HepG2 (cell line): ENCODE results near the gene PIEZO2. TPM values are rescaled to one million over a fixed set of nuclear protein-coding genes. Genes with fewer than 3 reads are reported as not detected.

Experiments used
- BCL6 ChIP-seq: IDR thresholded peaks from 2 replicates; pipeline ENCODE4 v1.6.1; 2016; ENCODE audit warnings: missing genetic modification reagents, missing compliant biosample characterization
- BRD4 ChIP-seq: sonication (generic); formaldehyde crosslinking; IDR thresholded peaks from 2 replicates; pipeline ENCODE4 v1.4.0; 2020; ENCODE audit warnings: missing genetic modification reagents
- CERS6 ChIP-seq: sonication (generic); formaldehyde crosslinking; IDR thresholded peaks from 2 replicates; pipeline ENCODE4 v1.5.0; 2020; ENCODE audit warnings: missing genetic modification reagents
- FOXK2 ChIP-seq: fragments of 450-650 bp; IDR thresholded peaks from 2 replicates; pipeline ENCODE4 v1.6.1; 2016
- GABPA ChIP-seq, 2 experiments: IDR thresholded peaks; 2 replicates each; pipeline ENCODE4 v1.6.1; 2011 to 2016; ENCODE audit warnings: low read depth in 2 of 2, low read length in 1 of 2, missing biosample characterization in 1 of 2, missing genetic modification characterization in 1 of 2
- HNF4A ChIP-seq: sonication (generic); formaldehyde crosslinking; IDR thresholded peaks from 2 replicates; pipeline ENCODE4 v1.4.0; 2020; ENCODE audit warnings: missing genetic modification reagents
- HNF4G ChIP-seq, 2 experiments: sonication (generic) in 1 of 2; formaldehyde crosslinking in 1 of 2; IDR thresholded peaks; 2 replicates each; pipeline versions ENCODE4 v1.4.0 to v1.6.1; 2011 to 2020; ENCODE audit warnings: borderline replicate concordance in 2 of 2, low read depth in 2 of 2, mild to moderate bottlenecking in 2 of 2, low read length in 1 of 2, missing genetic modification reagents in 1 of 2, moderate library complexity in 1 of 2
- KAT7 ChIP-seq: IDR thresholded peaks from 2 replicates; pipeline ENCODE4 v1.6.1; 2018; ENCODE audit warnings: borderline replicate concordance, missing compliant biosample characterization
- MED1 ChIP-seq: sonication (generic); formaldehyde crosslinking; IDR thresholded peaks from 2 replicates; pipeline ENCODE4 v1.4.0; 2020; ENCODE audit warnings: missing genetic modification reagents
- MEF2D ChIP-seq: sonication (generic); formaldehyde crosslinking; IDR thresholded peaks from 2 replicates; pipeline ENCODE4 v1.5.1; 2020; ENCODE audit warnings: mild to moderate bottlenecking, missing genetic modification reagents
- MIER3 ChIP-seq: IDR thresholded peaks from 2 replicates; pipeline ENCODE4 v1.6.1; 2016; ENCODE audit warnings: missing compliant biosample characterization, borderline replicate concordance
- PAXIP1 ChIP-seq: sonication (generic); formaldehyde crosslinking; conservative IDR thresholded peaks from 2 replicates; pipeline ENCODE4 v1.4.0; 2020; ENCODE audit warnings: mild to moderate bottlenecking, missing genetic modification reagents, moderate library complexity
- PHF5A ChIP-seq: IDR thresholded peaks from one replicate; pipeline ENCODE4 v1.6.1; 2018; ENCODE audit warnings: low read depth, missing genetic modification reagents; ENCODE audit not compliant: unreplicated experiment
- RXRB ChIP-seq: IDR thresholded peaks from 2 replicates; pipeline ENCODE4 v1.6.1; 2016; ENCODE audit warnings: borderline replicate concordance, missing genetic modification reagents, missing compliant biosample characterization
- SAP130 ChIP-seq: IDR thresholded peaks from 2 replicates; pipeline ENCODE4 v1.6.1; 2016; ENCODE audit warnings: low read depth
- SCMH1 ChIP-seq: sonication (generic); formaldehyde crosslinking; IDR thresholded peaks from 2 replicates; pipeline ENCODE4 v1.9.0; 2021; ENCODE audit warnings: missing genetic modification reagents, mild to moderate bottlenecking, borderline replicate concordance
- SMARCC2 ChIP-seq: fragments of 450-650 bp; IDR thresholded peaks from 2 replicates; pipeline ENCODE4 v1.6.1; 2017; ENCODE audit warnings: antibody characterized with exemption, mild to moderate bottlenecking
- TEAD2 ChIP-seq: sonication (generic); formaldehyde crosslinking; IDR thresholded peaks from 2 replicates; pipeline ENCODE4 v1.9.0; 2021; ENCODE audit warnings: missing genetic modification reagents
- XRCC5 ChIP-seq: fragments of 200-400 bp; formaldehyde crosslinking; optimal IDR thresholded peaks from 2 replicates; pipeline ENCODE3; 2017; ENCODE audit warnings: mild to moderate bottlenecking, low read length
- ZBTB43 ChIP-seq: sonication (generic); formaldehyde crosslinking; conservative IDR thresholded peaks from 2 replicates; pipeline ENCODE4 v1.4.0; 2020; ENCODE audit warnings: missing genetic modification reagents
- ZKSCAN8 ChIP-seq: IDR thresholded peaks from 2 replicates; pipeline ENCODE4 v1.6.1; 2016; ENCODE audit warnings: borderline replicate concordance, missing genetic modification reagents, missing compliant biosample characterization
- ZNF20 ChIP-seq: sonication (generic); formaldehyde crosslinking; IDR thresholded peaks from 2 replicates; pipeline ENCODE4 v1.4.0; 2020; ENCODE audit warnings: mild to moderate bottlenecking, moderate library complexity, missing genetic modification reagents
- polyA plus RNA-seq, 8 experiments: library from polyadenylated mRNA; depleted of rRNA in 3 of 8; stranded (reverse) in 7 of 8; unstranded in 1 of 8; fragments of >200 nt; fragmentation: Illumina TruSeq in 4 of 8; extraction: Trizol in 4 of 8; gene quantifications; 2 replicates each; pipeline versions ENCODE4 v1.2.1 to v1.2.3, GENCODE V29; 2011 to 2016; ENCODE audit warnings: low read depth in 4 of 8, missing spikeins in 1 of 8, mixed read lengths in 1 of 8; ENCODE audit not compliant: insufficient read depth in 1 of 8
- total RNA-seq, 5 experiments: library from RNA; depleted of rRNA; stranded (reverse); fragments of >200 nt; fragmentation: Illumina TruSeq; extraction: Trizol; gene quantifications; 2 replicates each; pipeline ENCODE4 v1.2.3, GENCODE V29; 2016; ENCODE audit warnings: low read depth in 1 of 5
- TF ChIP-seq, protein P1 (sequence below): IDR thresholded peaks from 2 replicates; pipeline ENCODE4 v1.6.1; 2018; ENCODE audit warnings: missing genetic modification reagents
- TF ChIP-seq, protein P2 (sequence below): IDR thresholded peaks from 2 replicates; pipeline ENCODE4 v1.6.1; 2016; ENCODE audit warnings: low read depth

Gene PIEZO2
- total and polyA plus RNA-seq, 2 of the 13 experiments (the other 11 are each of a cell fraction or from before 2014, with no cell fraction given): 15.2 to 27.2 TPM

- TF ChIP-seq SAP130 (CRISPR knock-in tag): peak; percentile 36
- no peak for TF ChIP-seq SMARCC2
- TF ChIP-seq TEAD2 (CRISPR knock-in tag): no peak
- peak; percentile 80 for TF ChIP-seq PAXIP1 (CRISPR knock-in tag)
- peak; percentile 20; the same call in 1 of the 2 replicates for TF ChIP-seq RXRB
- no peak for TF ChIP-seq GABPA (IDR thresholded peaks at IDR 0.05; ENCODE audit: low read depth, low read length)
- 0 out of 2 replicates have a peak, but pooled peaks have one; percentile 18 for TF ChIP-seq GABPA (CRISPR knock-in tag; IDR thresholded peaks at IDR 0.05; ENCODE audit: low read depth)
- no peak for TF ChIP-seq ZNF20
- peak; percentile 36 for TF ChIP-seq BCL6
- TF ChIP-seq CERS6: no peak
- TF ChIP-seq HNF4G (IDR thresholded peaks at IDR 0.05; ENCODE audit: borderline replicate concordance, low read depth, low read length): peak; percentile 73
- TF ChIP-seq HNF4G (CRISPR knock-in tag; IDR thresholded peaks at IDR 0.05; ENCODE audit: borderline replicate concordance, low read depth): no peak
- TF ChIP-seq KAT7: no peak
- no peak for TF ChIP-seq FOXK2
- no peak for TF ChIP-seq MEF2D (CRISPR knock-in tag)
- no peak for TF ChIP-seq ZBTB43 (CRISPR knock-in tag)
- TF ChIP-seq, protein P1, sequence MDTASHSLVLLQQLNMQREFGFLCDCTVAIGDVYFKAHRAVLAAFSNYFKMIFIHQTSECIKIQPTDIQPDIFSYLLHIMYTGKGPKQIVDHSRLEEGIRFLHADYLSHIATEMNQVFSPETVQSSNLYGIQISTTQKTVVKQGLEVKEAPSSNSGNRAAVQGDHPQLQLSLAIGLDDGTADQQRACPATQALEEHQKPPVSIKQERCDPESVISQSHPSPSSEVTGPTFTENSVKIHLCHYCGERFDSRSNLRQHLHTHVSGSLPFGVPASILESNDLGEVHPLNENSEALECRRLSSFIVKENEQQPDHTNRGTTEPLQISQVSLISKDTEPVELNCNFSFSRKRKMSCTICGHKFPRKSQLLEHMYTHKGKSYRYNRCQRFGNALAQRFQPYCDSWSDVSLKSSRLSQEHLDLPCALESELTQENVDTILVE (CRISPR knock-in tag): no peak
- TF ChIP-seq, protein P2, sequence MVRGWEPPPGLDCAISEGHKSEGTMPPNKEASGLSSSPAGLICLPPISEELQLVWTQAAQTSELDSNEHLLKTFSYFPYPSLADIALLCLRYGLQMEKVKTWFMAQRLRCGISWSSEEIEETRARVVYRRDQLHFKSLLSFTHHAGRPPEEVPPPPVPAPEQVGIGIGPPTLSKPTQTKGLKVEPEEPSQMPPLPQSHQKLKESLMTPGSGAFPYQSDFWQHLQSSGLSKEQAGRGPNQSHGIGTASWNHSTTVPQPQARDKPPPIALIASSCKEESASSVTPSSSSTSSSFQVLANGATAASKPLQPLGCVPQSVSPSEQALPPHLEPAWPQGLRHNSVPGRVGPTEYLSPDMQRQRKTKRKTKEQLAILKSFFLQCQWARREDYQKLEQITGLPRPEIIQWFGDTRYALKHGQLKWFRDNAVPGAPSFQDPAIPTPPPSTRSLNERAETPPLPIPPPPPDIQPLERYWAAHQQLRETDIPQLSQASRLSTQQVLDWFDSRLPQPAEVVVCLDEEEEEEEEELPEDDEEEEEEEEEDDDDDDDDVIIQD (CRISPR knock-in tag): peak; percentile 75; the same call in 1 of the 2 replicates
- no peak for TF ChIP-seq PHF5A (CRISPR knock-in tag)
- no peak for TF ChIP-seq SCMH1 (CRISPR knock-in tag)
- no peak for TF ChIP-seq ZKSCAN8
- no peak for TF ChIP-seq MIER3 (CRISPR knock-in tag)
- no peak for TF ChIP-seq BRD4
- no peak for TF ChIP-seq XRCC5
- peak; percentile 59 for TF ChIP-seq MED1 (CRISPR knock-in tag)
- TF ChIP-seq HNF4A: peak; percentile 62
These were observed 240.6 kb downstream of the PIEZO2 start (continued) for GRCh38 chr18:10908760-10909159.
